Measurements from ENCODE around the gene NADSYN1.

NADSYN1 gene

DNA sequence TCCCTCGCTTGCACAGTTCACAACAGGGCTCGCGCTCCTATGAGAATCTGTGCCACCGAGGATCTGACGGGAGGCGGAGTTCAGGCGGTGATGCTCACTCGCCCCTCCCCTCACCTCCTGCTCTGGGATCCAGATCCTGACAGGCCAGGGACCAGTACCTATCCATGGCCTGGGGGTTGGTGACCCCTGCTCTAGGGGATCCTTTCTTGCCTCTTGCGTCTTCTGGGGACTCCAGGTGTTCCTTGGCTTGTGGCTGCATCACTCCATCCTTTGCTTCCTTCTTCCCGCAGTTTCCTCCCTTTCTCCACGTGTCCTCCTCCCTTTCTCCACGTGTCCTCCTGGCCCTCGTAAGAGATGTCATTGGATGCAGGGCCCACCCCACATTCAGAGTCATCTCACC, 43.4 kb downstream of the NADSYN1 start:
- H3K27ac Mint-ChIP-seq: no peak overlapping the region
- TF ChIP-seq, protein P1, sequence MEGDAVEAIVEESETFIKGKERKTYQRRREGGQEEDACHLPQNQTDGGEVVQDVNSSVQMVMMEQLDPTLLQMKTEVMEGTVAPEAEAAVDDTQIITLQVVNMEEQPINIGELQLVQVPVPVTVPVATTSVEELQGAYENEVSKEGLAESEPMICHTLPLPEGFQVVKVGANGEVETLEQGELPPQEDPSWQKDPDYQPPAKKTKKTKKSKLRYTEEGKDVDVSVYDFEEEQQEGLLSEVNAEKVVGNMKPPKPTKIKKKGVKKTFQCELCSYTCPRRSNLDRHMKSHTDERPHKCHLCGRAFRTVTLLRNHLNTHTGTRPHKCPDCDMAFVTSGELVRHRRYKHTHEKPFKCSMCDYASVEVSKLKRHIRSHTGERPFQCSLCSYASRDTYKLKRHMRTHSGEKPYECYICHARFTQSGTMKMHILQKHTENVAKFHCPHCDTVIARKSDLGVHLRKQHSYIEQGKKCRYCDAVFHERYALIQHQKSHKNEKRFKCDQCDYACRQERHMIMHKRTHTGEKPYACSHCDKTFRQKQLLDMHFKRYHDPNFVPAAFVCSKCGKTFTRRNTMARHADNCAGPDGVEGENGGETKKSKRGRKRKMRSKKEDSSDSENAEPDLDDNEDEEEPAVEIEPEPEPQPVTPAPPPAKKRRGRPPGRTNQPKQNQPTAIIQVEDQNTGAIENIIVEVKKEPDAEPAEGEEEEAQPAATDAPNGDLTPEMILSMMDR (IDR thresholded peaks at IDR 0.05; ENCODE audit: unreplicated experiment in 3 of 3): no peak
- no peaks in the 10 kb centered on the region for H3K4me1 Mint-ChIP-seq
- H3K27me3 Mint-ChIP-seq (ENCODE audit: low read depth): no peaks in the 10 kb centered on the region
- no peak overlapping the region for H3K4me3 Mint-ChIP-seq
- H3K36me3 Mint-ChIP-seq (ENCODE audit: low read depth): peaks cover 65% of the 10 kb centered on the region
- no peaks in the 10 kb centered on the region for H3K9me3 Mint-ChIP-seq

DNA sequence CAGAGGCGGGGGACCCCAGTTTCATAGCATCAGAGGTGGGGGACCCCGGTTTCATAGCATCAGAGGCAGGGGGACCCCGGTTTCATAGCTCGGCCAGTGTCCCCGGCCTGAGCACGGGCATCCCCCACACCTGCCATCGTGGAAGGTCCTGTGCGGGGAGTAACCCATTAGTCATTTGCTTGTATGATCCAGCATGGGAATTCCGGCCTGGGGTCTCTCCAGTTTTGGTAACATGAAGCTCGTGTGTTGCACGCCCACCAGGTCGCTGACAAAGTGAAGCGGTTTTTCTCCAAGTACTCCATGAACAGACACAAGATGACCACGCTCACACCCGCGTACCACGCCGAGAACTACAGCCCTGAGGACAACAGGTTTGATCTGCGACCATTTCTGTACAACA, 45.1 kb downstream of the NADSYN1 start:
- H3K36me3 Mint-ChIP-seq (ENCODE audit: low read depth): peaks cover 55% of the 10 kb centered on the region
- no peaks in the 10 kb centered on the region for H3K9me3 Mint-ChIP-seq
- no peak overlapping the region for H3K4me3 Mint-ChIP-seq
- H3K27ac Mint-ChIP-seq: no peak overlapping the region
- no peaks in the 10 kb centered on the region for H3K27me3 Mint-ChIP-seq (ENCODE audit: low read depth)
- TF ChIP-seq, protein P1 (IDR thresholded peaks at IDR 0.05; ENCODE audit: unreplicated experiment in 3 of 3): no peak
- no peaks in the 10 kb centered on the region for H3K4me1 Mint-ChIP-seq

DNA sequence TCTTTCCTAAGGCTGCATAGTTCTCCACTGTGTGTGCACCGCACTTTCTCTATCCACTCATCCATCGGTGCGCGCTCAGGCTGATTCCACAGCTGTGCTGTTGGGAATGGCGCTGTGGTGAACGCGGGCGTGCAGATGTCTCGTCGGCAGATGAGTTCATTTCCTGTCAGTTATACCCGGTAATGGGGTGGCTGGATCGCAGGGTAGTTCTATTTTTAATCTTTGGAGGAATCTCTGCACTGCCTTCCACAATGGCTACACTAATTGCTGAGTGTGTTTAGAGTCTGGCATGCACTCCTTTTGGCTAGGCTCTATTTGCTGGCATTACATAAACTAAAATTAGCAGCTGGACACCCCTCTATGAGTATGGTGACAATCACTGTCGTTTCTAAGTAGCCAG, 46.1 kb downstream of the NADSYN1 start:
- Mint-ChIP-seq H3K4me1 (no peaks in the 10 kb centered on the region), H3K9me3 (no peaks in the 10 kb centered on the region), H3K27ac (no peak overlapping the region), H3K4me3 (no peak overlapping the region), H3K36me3 (ENCODE audit: low read depth) (peaks cover 50% of the 10 kb centered on the region), H3K27me3 (ENCODE audit: low read depth) (no peaks in the 10 kb centered on the region)
- TF ChIP-seq, protein P1 (IDR thresholded peaks at IDR 0.05; ENCODE audit: unreplicated experiment in 3 of 3): no peak

DNA sequence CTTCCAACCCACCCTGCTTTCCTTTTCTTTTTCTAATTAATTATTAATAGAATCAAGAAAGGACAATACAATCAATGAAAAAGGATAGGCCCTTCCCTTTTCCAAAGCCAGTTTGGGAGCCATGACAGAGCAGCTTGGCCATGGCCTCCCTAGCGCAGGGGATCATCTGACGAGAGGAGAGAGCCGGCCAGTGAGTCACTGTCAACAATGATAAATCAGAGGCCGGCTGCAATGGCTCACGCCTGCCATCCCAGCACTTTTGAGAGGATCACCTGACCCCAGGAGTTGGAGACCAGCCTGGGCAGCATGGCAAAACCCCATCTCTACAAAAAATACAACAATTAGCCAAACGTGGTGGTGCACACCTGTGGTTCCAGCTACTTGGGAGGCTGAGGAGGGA, 46.5 kb downstream of the NADSYN1 start:
- Mint-ChIP-seq H3K27ac (no peak overlapping the region), H3K4me3 (no peak overlapping the region), H3K36me3 (ENCODE audit: low read depth) (peaks cover 47% of the 10 kb centered on the region), H3K4me1 (no peaks in the 10 kb centered on the region), H3K9me3 (no peaks in the 10 kb centered on the region), H3K27me3 (ENCODE audit: low read depth) (no peaks in the 10 kb centered on the region)
- TF ChIP-seq, protein P1 (IDR thresholded peaks at IDR 0.05; ENCODE audit: unreplicated experiment in 3 of 3): no peak

DNA sequence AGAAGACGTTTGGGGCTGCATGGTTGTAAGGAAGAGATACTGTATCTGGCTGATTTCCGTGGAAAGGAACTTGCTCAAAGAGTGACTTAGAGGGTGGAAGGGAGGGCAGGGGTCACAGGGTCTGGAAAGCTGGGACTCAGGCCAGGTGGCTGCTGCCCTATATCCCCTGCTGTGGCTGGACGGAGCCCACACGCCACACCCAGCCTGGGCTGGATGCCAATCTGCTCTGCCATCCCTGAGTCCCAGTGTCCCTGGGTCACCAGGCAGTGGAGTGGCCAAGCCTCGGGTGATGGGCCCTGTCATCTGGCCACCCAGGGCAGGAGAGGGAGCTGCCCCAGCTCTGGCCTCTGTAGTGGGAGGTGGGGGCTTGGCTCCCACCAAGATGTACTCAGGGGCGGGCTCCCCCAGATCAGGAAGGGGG, 47.6 kb downstream of the NADSYN1 start:
- H3K9me3 Mint-ChIP-seq: no peaks in the 10 kb centered on the region
- TF ChIP-seq, protein P1 (IDR thresholded peaks at IDR 0.05; ENCODE audit: unreplicated experiment in 3 of 3): no peak
- no peaks in the 10 kb centered on the region for H3K27me3 Mint-ChIP-seq (ENCODE audit: low read depth)
- no peaks in the 10 kb centered on the region for H3K4me1 Mint-ChIP-seq
- H3K4me3 Mint-ChIP-seq: no peak overlapping the region
- H3K36me3 Mint-ChIP-seq (ENCODE audit: low read depth): peaks cover 44% of the 10 kb centered on the region
- no peak overlapping the region for H3K27ac Mint-ChIP-seq

DNA sequence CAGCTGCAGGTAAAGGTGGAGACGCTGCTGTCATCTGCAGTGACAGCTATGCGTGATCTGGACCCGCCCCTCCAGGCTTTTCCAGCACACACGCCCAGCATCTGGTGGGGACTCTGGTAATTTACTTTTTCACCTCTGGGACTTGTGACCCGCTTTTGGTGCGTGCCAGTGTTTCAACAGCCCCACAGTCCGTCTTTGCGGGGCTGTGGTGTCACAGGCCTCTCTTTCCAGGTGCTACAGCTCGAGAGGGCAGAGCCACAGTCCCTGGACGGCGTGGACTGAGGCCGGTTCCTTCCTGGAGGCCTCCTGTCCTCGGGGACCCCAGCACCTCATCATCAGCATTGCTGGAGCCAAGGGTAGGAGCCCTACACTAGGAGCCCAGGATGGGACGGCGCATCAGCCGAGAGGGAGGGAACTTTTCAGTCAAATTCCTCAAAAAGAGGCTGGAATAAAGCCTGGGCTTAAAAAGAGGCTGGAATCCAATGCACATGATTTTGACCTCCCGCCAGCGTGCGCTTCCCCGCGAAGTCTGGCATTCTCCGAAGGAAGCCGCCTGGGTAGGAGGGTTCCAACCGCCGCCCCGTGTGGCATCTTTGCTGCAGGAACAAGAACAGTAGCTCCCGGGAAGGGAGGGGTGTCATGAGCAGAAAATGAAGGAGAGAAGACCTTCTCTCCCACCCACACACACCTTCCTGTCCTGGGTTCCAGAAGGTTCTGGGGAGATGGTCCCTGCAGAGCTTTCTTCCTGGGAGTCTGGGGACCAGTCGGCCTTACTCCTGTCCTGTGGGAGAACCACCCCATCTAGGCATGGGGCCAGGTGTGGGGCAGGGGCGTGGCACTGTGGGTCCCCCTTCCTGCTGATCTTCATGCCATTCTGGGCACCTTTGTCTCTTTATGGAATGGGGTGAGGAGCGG, 48.3 kb downstream of the NADSYN1 start:
- Mint-ChIP-seq H3K36me3 (ENCODE audit: low read depth) (peaks cover 44% of the 10 kb centered on the region), H3K4me1 (no peaks in the 10 kb centered on the region), H3K4me3 (no peak overlapping the region), H3K9me3 (no peaks in the 10 kb centered on the region), H3K27me3 (ENCODE audit: low read depth) (no peaks in the 10 kb centered on the region), H3K27ac (no peak overlapping the region)
- TF ChIP-seq, protein P1 (IDR thresholded peaks at IDR 0.05; ENCODE audit: unreplicated experiment in 3 of 3): no peak

Data from nephron (organoid).